ENCODE results near the gene RASSF5.

The RASSF5 gene

DNA sequence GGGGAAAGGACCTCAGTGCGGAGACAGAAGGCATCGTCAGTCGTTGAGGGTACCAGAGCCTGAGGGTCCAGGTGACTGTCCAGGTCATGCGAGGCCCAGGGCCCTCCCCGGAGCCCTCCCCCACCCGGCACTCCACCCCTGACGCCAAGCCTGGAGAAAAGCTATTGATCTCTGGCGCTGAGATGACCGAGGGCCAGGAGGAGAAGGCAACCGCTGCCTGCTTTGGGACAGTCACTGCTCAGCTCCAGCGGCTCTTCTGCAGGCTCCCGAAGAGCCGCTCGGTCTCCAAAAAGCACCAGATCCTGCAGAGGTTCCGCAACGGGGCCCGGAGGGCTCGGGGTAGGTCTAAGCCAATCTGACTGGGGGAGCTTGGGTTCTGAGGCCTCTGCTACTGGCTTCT lies 10.9 kb downstream of the RASSF5 start:
- no peak for DNase-seq

DNA sequence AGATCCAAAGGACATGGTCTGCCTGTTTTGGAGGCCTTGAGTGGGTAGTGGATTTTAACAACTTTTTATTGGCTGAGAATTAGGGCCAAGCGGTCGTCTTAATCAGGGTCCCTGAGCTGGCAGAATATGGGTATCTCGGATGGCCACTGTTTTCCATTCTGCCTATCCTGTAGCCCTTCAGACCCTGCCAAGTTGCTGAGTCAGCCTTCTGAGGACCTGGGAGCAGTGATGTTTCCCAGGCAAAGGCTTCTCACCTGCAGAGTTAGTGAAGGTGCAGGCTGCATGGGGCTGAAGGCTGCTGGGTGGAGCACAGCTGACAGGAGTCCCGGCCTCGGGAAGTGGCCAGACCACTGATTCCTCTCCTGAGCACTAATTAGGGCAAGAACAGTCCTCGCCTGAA lies 11.4 kb downstream of the RASSF5 start:
- no peak for DNase-seq

DNA sequence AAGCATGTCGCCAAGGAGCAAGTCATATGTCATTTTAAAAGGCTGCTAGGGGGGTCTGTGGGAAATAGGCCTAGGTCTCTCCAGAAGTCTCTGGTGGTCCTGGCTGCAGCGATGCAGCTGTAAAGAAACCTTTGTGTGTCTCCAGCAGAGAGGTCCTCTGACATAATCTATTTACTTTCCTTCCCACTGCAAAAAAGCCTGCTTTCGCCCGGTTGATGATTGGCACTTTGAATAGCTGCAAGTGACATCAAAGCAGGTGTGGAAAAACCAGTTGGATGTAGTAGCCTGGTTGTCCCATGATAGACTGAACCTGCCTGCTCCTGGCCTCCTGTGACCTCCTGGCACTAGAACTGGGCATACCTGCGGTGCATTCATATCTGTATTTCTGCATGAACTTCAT lies 13.8 kb downstream of the RASSF5 start:
- no peak for DNase-seq

DNA sequence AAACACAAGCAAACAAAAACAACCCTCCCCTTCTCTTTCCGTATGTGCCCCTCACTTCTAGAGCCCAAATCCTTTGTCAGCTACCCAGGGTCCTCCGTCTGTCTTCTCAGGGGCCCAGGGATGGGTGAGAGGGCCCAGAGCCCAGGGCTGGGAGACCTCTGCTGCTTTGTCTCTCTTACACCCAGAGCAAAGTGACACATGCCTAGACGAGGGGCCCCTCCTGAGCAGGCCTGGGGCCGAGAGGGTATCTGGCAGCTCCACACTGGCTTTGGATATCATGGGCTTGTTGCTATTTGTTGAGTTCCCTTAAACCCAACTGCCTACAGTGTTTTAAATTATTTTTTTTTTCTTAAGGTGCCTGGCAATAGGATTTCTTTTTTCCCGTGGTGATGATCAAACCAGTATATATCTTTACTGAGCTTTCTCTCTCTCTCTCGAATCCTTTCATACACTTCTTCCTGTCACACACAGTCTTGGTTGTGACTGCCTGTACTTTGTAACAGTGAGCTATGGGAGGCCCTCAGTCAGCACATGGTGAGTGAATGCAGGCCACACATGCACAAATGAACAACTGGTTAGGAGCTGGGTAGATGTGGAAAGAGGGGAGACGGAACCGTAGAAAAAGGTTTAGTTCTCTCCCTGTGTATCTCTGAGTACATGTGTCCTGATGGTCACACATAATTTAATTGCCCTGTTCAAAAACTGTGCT lies 14.5 kb downstream of the RASSF5 start:
- no peak for DNase-seq

DNA sequence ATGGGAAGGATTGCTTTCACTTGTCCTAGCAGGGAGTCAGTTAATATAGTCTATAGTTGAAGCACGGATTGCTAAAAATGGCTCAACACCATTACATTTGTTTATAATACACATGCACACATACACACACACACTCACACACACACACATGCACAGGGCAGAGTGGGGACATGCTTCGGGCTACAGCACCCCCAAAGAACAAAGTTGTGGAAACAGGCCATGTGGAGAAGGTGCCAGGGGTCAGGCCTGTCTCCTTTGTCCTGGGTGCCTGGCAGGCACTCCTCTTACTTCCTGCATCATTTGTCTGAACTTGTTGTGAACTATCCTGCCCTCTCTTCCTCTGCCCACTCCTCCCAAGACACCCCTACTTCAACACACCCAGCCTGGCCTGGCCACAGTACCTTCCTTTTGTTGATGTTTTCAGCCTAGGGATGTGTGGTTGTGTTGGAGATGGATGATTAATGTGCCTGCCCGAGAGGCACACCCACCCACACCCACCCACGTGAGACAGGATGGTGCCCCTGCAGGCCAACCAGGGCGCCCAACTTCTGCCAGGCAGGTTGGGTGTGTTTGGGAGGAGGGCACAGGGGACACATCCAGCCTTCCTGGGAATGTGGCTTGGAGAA lies 17.5 kb downstream of the RASSF5 start:
- no peak for DNase-seq

DNA sequence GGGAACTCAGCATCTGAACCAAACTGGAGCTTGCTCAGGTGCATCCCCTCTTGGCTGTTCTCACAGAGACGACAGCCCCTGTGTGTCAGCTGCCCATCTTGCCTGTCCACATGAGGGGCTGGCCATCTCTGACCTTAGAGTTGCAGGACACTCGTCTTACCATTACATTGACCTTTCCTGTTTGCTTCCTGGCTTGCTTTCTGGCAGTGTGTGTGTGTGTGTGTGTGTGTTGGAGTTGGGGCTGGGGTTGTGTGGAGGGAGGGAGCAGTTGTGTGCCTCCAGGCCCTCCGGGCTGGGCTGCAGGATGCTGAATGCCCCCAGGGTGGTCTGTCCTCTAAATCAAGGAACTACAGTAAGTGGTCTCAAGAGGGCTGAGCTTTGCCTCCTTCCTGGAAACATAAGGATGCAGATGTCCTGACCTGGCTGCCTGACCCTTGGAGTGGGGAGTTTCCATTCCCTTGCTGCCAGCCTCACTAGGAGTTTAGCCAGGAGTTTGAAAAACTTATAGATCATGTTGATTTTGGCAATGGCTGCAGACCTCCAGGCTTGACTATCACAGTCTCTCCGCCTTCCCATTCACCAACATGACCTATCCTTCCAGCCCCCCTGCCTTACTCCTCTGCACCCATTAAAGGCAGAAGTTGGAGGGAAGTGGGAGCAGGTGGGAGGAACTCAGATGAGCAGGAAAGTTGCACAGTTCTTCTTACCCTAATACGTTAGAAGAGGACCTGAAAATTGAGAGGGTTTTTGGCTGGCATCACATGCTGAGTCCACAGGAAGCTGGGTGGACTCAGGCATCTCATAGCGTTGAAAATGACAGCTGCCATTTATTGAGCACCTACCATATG lies 19.0 kb downstream of the RASSF5 start:
- no peak for DNase-seq

DNA sequence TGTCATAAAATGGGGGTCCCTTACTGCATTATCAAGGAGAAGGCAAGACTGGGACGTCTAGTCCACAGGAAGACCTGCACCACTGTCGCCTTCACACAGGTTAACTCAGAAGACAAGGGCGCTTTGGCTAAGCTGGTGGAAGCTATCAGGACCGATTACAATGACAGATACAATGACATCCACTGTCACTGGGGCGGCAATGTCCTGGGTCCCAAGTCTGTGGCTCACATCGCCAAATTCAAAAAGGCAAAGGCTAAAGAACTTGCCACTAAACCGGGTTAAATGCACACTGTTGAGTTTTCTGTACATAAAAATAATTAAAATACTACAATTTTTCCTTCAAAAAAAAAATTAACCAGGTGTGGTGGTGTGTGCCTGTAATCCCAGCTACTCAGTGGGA lies 22.1 kb downstream of the RASSF5 start:
- DNase-seq, result no peak

DNA sequence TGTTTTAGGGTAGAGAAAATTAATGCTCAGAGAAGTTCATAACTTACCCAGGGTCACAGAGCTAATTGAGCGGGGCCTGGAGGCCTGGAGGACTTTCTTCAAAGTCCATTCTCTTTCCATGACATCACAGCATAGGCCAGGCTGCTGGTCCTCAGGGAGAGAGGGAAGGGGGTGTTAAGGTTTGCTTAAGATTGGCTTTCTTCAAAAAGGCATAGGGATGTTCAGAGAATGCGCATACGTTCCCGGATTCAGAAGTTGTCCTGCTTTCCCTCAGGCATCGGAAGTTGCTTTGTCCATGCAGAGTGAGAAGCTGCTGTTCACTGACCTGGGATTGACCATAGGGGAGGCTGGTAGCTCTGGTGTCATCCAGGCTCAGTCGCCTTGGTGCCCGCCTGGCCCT lies 25.0 kb downstream of the RASSF5 start:
- DNase-seq, result no peak

DNA sequence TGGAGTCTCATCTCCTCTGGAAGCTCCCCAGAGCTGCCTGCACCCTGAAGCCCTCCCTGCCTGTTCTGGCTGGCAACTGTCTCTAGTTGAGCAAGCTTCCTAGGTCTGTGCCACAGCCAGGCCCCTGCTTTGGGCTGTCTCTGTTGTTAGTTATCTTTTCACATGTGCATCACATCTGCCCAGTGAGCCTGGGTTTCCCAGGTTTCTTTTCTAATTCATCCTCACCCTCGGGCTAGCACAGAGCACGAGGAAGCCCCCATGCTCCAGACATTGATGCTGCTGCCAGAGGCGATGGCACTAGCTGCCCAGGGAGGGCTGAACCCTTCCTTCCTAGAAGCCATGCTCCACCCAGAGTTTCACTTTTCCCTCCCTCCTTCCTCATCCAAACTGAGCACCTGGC lies 27.2 kb downstream of the RASSF5 start:
- no peak for DNase-seq

DNA sequence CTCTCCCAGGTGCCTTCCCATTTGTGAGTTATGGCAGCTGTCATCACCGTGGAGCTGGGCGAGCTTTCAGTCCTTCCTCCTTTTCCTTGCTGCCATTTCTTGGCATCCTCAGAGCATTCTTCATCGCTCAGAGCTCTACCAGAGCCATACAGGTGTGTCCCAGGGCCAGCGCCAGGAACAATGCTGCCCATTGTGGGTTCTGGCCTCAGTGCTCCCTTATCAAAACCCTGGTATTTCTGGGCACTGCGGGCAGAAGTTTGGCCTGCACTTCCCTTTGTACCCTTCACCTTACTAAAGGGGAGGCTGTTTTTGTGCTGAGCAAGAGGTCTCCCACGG lies 28.5 kb downstream of the RASSF5 start:
- no peak for DNase-seq

DNA sequence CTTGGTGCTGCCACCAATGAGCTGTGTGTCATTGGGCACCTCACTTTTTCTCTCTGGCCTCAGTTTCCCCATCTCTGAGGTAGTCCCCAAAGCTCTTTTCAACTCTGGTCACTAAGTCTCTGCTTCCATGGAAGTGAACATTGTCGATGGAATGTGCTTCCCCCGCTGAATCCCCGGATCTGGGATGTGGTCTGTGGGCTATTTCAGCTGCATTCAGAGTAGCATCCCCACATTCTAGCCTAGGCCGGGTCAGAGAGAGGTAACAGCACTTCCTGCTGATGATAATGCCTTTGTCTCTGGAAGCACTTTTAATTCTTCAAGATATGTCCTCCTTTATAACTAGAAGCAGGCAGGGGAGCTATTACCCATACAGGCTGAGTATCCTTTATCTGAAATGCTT lies 29.8 kb downstream of the RASSF5 start:
- no peak for DNase-seq

DNA sequence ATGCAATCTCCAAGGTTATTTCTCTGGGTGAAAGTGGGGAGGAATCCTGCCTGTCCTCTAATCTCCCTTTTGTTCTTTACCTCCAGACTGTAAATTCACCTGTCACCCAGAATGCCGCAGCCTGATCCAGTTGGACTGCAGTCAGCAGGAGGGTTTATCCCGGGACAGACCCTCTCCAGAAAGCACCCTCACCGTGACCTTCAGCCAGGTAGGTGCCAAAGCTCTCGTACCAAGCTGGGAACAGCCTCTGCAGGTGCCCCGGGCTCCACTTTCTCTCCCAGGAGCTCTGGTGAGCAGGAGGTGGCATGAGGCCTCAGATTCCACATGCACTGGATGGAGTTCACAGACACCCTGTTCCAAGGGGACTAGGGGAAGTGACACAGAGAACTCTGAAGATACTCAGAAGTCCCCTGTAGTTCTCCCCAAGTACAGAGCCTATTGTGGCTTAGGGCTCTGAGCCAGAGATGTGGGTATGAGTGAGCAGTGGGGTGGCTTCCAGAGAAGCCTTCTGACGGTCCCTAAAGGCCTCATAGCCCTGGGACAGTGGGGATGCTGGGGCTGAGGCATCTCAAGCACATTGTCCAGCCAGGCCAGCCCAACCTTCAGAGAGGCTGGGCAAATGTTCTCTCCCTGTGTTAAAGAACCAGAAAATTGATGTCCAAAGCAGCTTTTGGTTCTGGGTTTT lies 30.9 kb downstream of the RASSF5 start:
- DNase-seq, result no peak

DNA sequence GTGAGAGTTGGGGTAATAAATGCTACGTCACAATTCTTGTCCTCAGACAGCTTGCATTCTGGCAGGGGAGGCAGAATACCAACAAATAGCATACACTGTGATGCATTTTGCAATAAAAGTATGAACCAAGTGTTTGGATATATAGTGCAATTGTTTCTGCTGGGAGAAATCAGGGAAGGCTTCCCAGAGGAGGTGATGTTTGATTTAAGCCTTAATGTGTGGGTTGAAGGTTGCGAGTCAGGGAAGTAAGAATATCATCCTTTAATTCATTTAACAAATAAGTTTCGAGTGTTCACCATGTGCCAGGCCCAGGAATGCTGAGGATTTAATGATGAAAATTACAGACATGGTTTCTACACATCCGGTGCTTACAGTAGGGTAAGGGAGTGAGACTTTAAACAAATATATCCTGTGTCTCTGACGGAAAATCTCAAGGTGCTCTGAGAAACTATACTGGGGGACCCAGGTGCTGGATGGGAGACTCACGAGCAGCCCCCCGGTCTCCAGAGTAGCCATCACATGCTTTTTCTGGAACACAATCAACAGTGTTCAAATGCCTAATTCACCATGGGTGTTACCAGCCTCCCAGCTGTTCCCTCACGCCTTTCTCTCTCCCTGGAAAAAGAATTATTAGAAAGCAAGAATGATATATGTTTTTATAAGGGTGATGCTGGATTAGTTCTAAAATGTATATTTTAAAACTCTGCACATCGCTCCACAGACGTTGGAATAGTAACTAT lies 31.7 kb downstream of the RASSF5 start:
- DNase-seq, result no peak

DNA sequence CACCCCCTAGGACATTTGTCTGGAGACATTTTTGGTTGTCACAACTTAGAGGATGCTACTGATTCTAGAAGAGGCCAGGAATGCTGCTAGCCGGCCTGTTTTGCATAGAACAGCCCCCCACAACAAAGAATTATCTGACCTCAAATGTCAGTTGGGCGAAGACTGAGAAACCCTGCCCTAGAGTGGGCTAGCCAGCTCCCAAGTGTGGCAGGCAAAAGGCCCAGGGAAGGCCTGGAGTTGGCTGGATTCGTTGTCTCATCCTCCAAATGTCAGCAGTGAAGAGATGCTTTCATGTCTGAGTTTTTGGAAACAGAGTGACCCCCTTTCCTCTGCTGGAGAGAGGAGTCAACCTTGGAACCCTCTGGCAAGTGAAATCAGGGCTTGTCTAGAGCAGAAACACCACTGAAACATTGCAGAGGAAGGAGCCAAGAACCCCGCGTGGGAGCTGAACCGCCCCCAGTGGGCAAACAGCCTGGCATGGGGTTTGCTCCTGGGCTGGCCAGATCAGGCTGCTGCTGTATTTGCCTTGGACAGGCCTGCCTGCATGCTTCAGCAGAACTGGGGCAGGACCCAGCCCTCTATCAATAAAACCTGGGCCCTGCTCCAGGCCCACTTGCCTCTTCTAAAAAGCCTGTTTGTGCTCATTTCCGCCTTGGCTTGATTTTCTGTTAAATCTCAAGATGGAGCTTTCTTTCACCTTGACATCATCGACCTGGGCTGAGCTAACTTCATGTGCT lies 32.9 kb downstream of the RASSF5 start:
- no peak for DNase-seq

DNA sequence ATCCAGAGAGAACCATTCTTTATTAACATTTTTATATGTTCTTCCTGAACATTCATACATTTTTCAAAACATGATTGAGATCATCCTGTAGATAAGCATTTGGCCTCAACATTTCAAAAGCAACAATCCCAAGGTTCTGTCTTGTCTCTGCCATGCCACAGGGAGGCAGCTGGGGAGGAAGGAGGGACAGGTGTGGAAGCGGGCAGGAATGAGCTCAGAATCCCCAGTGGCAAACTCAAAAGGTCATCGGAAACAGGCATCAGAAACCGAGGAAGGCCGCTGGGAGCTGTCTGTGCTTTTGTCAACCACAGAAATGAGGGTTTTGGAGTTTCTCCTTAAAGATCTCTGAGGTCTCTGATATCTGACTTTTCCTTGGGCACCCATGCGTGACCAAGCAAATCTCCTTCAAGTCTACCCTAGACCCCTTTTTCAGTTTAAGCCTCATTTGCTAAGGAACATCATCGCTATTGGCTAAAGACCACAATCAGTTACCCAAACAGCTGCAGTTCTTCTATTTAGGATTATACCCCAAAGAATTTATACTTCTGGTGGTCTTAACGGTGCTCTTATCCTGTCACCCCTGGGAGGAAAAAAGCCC lies 34.0 kb downstream of the RASSF5 start:
- no peak for DNase-seq

DNA sequence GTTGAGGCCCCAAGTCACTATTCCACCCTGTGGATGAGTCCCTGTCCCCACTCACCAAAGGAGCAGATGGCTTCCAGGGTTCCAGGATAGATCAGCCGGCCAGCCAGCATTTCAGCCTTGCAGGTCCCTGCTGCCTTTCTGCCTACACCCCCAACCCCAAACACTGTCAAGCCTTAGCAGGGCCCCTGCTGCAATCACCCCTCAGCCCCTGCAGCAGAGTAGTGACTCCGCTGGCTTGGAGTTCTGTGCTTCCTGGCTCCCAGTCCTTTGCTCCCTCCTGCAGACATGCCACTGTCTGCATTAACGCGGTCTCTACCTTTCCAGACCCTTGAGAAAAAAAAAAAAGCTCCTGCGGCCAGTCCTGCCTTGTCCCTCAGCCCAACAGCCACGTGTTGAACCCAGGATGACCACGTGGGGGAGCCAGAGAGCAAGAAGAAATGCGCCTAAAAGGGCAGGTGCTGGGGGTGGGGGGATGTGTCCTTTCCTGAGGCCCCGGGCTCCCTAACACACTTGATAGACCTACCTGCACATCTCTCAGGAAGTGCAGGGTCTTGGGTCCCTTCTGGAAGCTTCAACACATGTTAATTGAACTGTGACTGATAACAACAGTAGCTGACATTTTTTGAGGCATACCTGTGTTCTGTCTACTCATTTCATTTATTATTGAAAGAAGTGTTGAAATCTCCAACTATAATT lies 37.4 kb downstream of the RASSF5 start:
- peak; percentile 83 for DNase-seq

DNA sequence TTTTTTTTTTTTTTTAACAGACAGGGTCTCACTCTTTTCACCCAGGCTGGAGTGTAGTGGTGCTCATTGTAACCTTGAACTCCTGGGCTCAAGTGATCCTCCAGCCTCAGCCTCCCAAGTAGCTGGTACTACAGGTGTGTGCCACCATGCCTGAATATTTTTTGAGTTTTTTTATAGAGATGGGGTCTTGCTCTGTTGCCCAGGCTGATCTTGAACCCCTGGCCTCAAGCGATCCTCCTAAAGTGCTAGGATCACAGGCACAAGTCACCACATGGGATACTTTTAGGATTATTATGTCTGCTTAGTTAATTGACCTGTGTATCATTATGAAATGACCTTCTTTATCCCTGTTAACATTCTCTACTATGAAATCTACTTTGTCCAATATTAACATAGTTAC lies 38.0 kb downstream of the RASSF5 start:
- DNase-seq, result no peak

DNA sequence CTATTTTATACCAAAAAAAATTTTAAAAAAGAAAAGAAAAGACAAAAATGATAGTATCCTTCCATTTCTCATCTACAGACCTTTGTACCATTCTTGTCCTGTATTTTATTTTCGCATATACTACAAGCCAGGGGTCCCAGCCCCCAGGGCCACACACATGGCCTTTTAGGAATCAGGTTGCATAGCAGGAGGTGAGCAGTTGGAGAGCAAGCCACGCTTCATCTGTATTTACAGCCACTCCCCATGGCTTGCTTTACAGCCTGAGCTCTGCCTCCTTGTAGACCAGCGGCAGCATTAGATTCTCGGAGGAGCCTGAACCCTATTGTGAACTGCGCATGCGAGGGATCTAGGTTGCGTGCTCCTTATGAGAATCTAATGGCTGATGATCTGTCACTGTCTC lies 39.8 kb downstream of the RASSF5 start:
- no peak for DNase-seq

DNA sequence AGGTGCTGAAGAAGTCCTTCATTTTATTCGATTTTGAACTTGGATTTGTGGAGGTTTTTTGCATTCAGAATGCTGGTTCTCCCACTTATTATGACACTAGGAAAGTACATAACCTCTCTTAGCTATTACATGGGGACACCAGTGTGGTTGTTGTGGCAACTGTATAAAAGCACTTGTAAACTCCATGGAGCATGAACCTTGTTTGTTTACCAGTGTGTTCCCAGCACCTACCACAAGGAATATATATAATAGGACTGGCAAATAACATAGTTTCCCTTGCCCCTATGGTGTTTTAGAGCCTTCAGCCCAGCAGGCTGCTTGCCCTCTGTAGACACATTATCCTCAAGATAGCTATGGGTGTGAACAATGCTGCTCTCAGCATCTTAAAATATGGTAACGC lies 43.1 kb downstream of the RASSF5 start:
- no peak for DNase-seq

DNA sequence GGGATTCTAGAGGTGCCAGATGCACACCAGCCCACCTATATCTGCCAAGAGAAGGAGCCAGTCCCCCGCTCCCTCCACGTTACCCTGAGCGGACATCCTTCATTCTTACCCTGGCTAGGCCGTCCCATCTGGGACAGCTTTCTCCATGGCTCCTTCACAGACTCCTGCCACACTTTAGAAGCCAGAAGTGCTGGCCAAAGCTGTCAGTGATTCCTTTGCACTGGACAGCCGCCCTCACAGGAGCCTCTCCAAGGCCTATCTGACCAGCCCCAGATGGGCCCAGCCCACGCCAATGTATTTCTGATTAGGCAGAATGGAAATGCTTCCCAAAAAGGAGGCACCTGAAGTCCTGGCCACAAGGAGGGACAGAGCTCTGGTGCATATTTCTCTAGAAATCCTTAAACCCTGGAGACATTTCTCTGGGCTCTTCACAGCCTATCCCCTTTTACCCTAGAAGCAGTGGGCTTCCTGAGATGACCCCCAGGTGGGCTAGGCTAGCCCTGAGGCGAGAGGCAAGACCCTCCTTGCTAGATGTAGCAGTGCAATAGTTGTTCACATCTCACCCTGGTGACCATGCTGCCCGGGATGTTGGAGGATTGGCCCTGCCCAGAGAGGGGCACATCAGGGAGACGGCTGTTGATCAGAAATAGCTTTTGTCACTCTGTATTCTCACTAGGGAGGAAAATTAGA lies 44.1 kb downstream of the RASSF5 start:
- DNase-seq, result no peak

DNA sequence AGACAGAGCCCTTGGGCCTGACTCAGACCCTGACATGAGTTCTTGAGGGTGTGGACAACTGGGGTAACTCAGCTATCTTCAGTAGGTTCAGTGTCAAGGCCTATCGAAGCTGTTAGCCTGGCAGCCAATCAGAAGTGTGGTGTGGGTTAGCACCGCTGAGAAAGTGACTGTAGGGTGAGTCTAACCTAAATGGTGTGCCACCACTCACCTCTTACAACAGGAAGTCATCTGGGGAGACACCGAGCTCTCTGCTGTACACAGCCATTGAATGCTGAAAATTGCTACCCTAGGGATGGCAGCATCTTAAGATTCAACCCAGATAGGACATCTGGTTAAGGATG lies 44.6 kb downstream of the RASSF5 start:
- DNase-seq, result peak; percentile 89
